ENCODE results near the gene SAP30BP.

The SAP30BP gene

GRCh38 chr17:75723171-75723930 is 56.2 kb downstream of the SAP30BP start (continued):
- TF ChIP-seq KLF17 (tag by site-specific recombination; IDR thresholded peaks at IDR 0.05) (peak; percentile 45; the same call in 1 of the 2 replicates), KLF1 (tag by site-specific recombination; IDR thresholded peaks at IDR 0.05) (peak; percentile 90), ZNF146 (tag by site-specific recombination; IDR thresholded peaks at IDR 0.05) (no peak), ZIC2 (tag by site-specific recombination; IDR thresholded peaks at IDR 0.05) (peak; percentile 76), EGR2 (tag by site-specific recombination; IDR thresholded peaks at IDR 0.05; ENCODE audit: low read depth) (peak; percentile 77)
- TF ChIP-seq, protein P1, sequence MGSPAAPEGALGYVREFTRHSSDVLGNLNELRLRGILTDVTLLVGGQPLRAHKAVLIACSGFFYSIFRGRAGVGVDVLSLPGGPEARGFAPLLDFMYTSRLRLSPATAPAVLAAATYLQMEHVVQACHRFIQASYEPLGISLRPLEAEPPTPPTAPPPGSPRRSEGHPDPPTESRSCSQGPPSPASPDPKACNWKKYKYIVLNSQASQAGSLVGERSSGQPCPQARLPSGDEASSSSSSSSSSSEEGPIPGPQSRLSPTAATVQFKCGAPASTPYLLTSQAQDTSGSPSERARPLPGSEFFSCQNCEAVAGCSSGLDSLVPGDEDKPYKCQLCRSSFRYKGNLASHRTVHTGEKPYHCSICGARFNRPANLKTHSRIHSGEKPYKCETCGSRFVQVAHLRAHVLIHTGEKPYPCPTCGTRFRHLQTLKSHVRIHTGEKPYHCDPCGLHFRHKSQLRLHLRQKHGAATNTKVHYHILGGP (tag by site-specific recombination; IDR thresholded peaks at IDR 0.05), result no peak

GRCh38 chr17:75724016-75725003 is 57.2 kb downstream of the SAP30BP start:
- Histone ChIP-seq H3K4me3 (ENCODE audit: low read depth, low read length) (no peak overlapping the region), H3K27ac (ENCODE audit: extremely low read depth, low read depth, low read length) (no peak overlapping the region), H3K4me1 (ENCODE audit: control insufficient read depth, insufficient read depth, low read length) (no peaks in the 10 kb centered on the region; the same call in 1 of the 2 replicates), H3K9me3 (ENCODE audit: control insufficient read depth, insufficient read depth, low read depth, low read length) (no peaks in the 10 kb centered on the region), H3K36me3 (ENCODE audit: control insufficient read depth in 2 of 2, insufficient read depth in 1 of 2, low read length in 2 of 2) (no peaks in the 10 kb centered on the region)
- TF ChIP-seq ZNF777 (tag by site-specific recombination; IDR thresholded peaks at IDR 0.05; ENCODE audit: borderline replicate concordance) (no peak), ZNF174 (tag by site-specific recombination; IDR thresholded peaks at IDR 0.05) (no peak), ZNF621 (tag by site-specific recombination; IDR thresholded peaks at IDR 0.05) (no peak), ZNF391 (tag by site-specific recombination; IDR thresholded peaks at IDR 0.05; ENCODE audit: borderline replicate concordance, low read depth) (no peak), ZNF658 (tag by site-specific recombination; IDR thresholded peaks at IDR 0.05) (no peak), ZIC2 (tag by site-specific recombination; IDR thresholded peaks at IDR 0.05) (peak; percentile 66), ZNF677 (tag by site-specific recombination; IDR thresholded peaks at IDR 0.05) (no peak), ZNF514 (tag by site-specific recombination; IDR thresholded peaks at IDR 0.05) (no peak)
- ChIA-PET POLR2A (no interaction called here), CTCF (interaction anchor here (0.6 to 8.4 kb wide), 4 partner anchors 23 to 134 kb away, joined by 3 to 51 read pairs (median 3); no protein-coding TSS in a partner anchor)

DNA sequence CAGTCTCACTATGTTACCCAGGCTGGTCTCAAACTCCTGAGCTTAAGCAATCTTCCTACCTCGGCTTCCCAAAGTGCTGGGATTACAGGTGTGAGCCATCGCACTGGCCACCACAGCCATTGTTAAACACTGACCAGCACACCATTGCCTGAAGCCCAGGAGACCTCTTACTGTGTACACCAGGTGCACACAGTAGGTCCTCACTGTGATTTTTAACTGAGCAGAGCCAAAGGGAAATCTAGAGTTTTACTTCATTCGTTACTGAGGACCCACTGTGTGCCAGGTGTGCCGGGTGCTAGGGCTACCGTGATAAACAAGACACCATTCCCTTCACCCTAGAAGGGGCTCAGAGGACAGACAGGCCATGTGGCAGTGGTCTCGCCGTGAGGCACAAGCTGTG is 58.4 kb downstream of the SAP30BP start:
- Histone ChIP-seq H3K4me1 (ENCODE audit: control insufficient read depth, insufficient read depth, low read length) (no peaks in the 10 kb centered on the region; the same call in 1 of the 2 replicates), H3K4me3 (ENCODE audit: low read depth, low read length) (no peak overlapping the region), H3K36me3 (ENCODE audit: control insufficient read depth in 2 of 2, insufficient read depth in 1 of 2, low read length in 2 of 2) (no peaks in the 10 kb centered on the region), H3K9me3 (ENCODE audit: control insufficient read depth, insufficient read depth, low read depth, low read length) (no peaks in the 10 kb centered on the region), H3K27ac (ENCODE audit: extremely low read depth, low read depth, low read length) (no peak overlapping the region)
- ChIA-PET POLR2A (no interaction called here), CTCF (interaction anchor here (0.9 to 8.4 kb wide), 4 partner anchors 12 to 95 kb away, joined by 3 to 51 read pairs (median 3); no protein-coding TSS in a partner anchor)
- no peak for TF ChIP-seq TCF7L2 (IDR thresholded peaks at IDR 0.05; ENCODE audit: borderline replicate concordance, low read depth, low read length)

DNA sequence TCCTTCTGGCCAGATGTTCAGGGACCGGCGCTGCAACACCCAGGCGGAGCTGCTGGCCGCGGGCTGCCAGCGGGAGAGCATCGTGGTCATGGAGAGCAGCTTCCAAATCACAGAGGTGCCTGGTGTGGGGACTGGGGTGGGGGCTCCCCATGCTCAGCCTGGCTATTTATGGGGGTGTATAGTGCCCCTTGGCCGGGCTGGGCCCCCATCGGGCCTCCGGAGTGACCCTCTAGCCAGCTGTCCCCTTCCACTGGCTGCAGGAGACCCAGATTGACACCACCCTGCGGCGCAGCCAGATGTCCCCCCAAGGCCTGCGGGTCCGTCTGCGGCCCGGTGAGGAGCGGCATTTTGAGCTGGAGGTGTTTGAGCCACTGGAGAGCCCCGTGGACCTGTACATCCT is 60.3 kb downstream of the SAP30BP start:
- ChIA-PET CTCF (interaction anchor here (0.6 to 8.4 kb wide), 6 partner anchors 10 to 690 kb away, joined by 3 to 51 read pairs (median 3); partner anchors contain the start of gene SMIM5), POLR2A (interaction anchor here (0.6 kb wide), 1 partner anchor 215 kb away, joined by 3 read pairs; no protein-coding TSS in a partner anchor)
- H3K27ac ChIP-seq (ENCODE audit: extremely low read depth, low read depth, low read length), result no peak overlapping the region
- H3K4me3 ChIP-seq (ENCODE audit: low read depth, low read length), result no peak overlapping the region
- no peak for TF ChIP-seq ZBTB48 (tag by site-specific recombination; IDR thresholded peaks at IDR 0.05)
- no peak for TF ChIP-seq SP3 (tag by site-specific recombination; IDR thresholded peaks at IDR 0.05)
- TF ChIP-seq ZNF473 (tag by site-specific recombination; IDR thresholded peaks at IDR 0.05), result no peak
- no peaks in the 10 kb centered on the region; the same call in 1 of the 2 replicates for H3K4me1 ChIP-seq (ENCODE audit: control insufficient read depth, insufficient read depth, low read length)
- no peaks in the 10 kb centered on the region for H3K36me3 ChIP-seq (ENCODE audit: control insufficient read depth in 2 of 2, insufficient read depth in 1 of 2, low read length in 2 of 2)
- H3K9me3 ChIP-seq (ENCODE audit: control insufficient read depth, insufficient read depth, low read depth, low read length), result no peaks in the 10 kb centered on the region

Measured in HEK293 (cell line).